ENCODE data around the gene KMT2C.
"Not testable (repeated sequence)": the region's sequence is repeated elsewhere in the genome, so short reads cannot be mapped to it uniquely, and the experiment has no call there.

- TF ChIP-seq CTCF (IDR thresholded peaks at IDR 0.05); CBFB (CRISPR knock-in tag; IDR thresholded peaks at IDR 0.05; ENCODE audit: low read depth); USF1 (CRISPR knock-in tag; IDR thresholded peaks at IDR 0.05); ELF4 (CRISPR knock-in tag; IDR thresholded peaks at IDR 0.05; ENCODE audit: low read depth); PREB (CRISPR knock-in tag; IDR thresholded peaks at IDR 0.05; ENCODE audit: borderline replicate concordance); FOXK1 (CRISPR knock-in tag; IDR thresholded peaks at IDR 0.05); TEAD1 (CRISPR knock-in tag; IDR thresholded peaks at IDR 0.05); TCF7 (CRISPR knock-in tag; IDR thresholded peaks at IDR 0.05; ENCODE audit: low read depth); ZNF396 (CRISPR knock-in tag; IDR thresholded peaks at IDR 0.05; ENCODE audit: borderline replicate concordance); E2F1 (CRISPR knock-in tag; IDR thresholded peaks at IDR 0.05): not testable (repeated sequence)
These were observed 1.1 kb downstream of the KMT2C start for GRCh38 chr7:152434511-152435383.
